ENCODE measurements around the gene HERC2. TPM values are rescaled to one million over a fixed set of nuclear protein-coding genes. Genes with fewer than 3 reads are reported as not detected.

HERC2 gene
- total RNA-seq, 1 experiment from 2014 or later: 69.2 TPM

DNA sequence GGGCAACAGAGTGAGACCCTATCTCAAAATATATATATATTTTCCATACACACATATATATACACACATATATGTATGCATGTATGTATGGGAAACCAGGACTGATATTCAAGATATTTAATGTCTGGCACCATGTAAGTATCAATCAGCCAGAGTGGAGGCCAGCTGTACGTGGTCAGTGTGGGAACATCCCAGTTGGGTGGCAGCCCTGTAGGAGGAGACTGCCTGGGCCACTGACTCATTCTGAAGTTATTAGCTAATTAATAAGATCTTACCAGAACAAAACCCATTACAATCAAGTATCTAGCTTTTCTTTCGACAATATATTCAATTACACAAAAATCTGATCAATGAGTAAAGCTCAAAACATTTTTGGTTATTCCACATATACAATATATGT, 137.8 kb downstream of the HERC2 start:
- no peak for DNase-seq
- Mint-ChIP-seq H3K9me3 (no peaks in the 10 kb centered on the region), H3K36me3 (ENCODE audit: insufficient read depth in 1 of 3, low read depth in 3 of 3) (peaks cover 41 to 57% (median 47%) of the 10 kb centered on the region in 3 experiments; a peak in 6 of 7 replicates), H3K27ac (no peak overlapping the region), H3K4me3 (no peak overlapping the region), H3K27me3 (ENCODE audit: low read depth) (no peaks in the 10 kb centered on the region), H3K4me1 (peaks cover 4 to 6% of the 10 kb centered on the region in 2 experiments)
- Histone ChIP-seq H3K4me1 (ENCODE audit: insufficient read depth, low read length) (no peaks in the 10 kb centered on the region; the same call in 1 of the 2 replicates), H3K18ac (ENCODE audit: insufficient read length, low read depth, low read length) (no peak overlapping the region), H3K4ac (ENCODE audit: low read depth, low read length) (no peak overlapping the region), H2BK20ac (ENCODE audit: low read depth, low read length, poor library complexity, severe bottlenecking) (no peak overlapping the region), H2AK5ac (ENCODE audit: insufficient read length, low read length) (no peak overlapping the region), H3K27me3 (ENCODE audit: insufficient read depth, low read length) (no peaks in the 10 kb centered on the region), H3K9me3 (ENCODE audit: control insufficient read depth, low read depth, low read length) (no peaks in the 10 kb centered on the region), H4K20me1 (ENCODE audit: control insufficient read depth, insufficient read depth, insufficient read length) (no peaks in the 10 kb centered on the region), H3K14ac (ENCODE audit: insufficient read depth, low read length) (no peak overlapping the region), H3T11ph (ENCODE audit: low read length) (no peak overlapping the region), H2BK120ac (ENCODE audit: low read depth, low read length, poor library complexity, severe bottlenecking) (no peak overlapping the region), H4K91ac (ENCODE audit: insufficient read length, low read depth, low read length) (no peak overlapping the region), H4K8ac (replicated peaks; ENCODE audit: insufficient read length, low read depth, low read length) (no peak overlapping the region), H2BK15ac (ENCODE audit: low read depth, low read length) (no peak overlapping the region), H3K9ac (ENCODE audit: extremely low read depth, insufficient read length, low read length) (no peak overlapping the region), H3K23me2 (ENCODE audit: insufficient read length, low read depth, low read length, poor library complexity, severe bottlenecking) (no peaks in the 10 kb centered on the region), H3K56ac (ENCODE audit: insufficient read length, low read depth, low read length) (no peak overlapping the region), H2BK12ac (ENCODE audit: insufficient read length, low read depth, low read length) (no peak overlapping the region), H3K23ac (ENCODE audit: insufficient read length, low read depth, low read length) (no peak overlapping the region), H3K27ac (ENCODE audit: insufficient read length, low read depth, low read length) (no peak overlapping the region), H2AFZ (ENCODE audit: low read length) (no peak overlapping the region), H3K79me1 (ENCODE audit: insufficient read depth, low read depth, low read length, poor library complexity, severe bottlenecking) (no peaks in the 10 kb centered on the region), H3K4me2 (ENCODE audit: insufficient read depth, insufficient read length, low read length) (no peak overlapping the region), H2BK5ac (ENCODE audit: insufficient read length, low read length) (no peak overlapping the region), H3K79me2 (ENCODE audit: insufficient read depth, low read length) (no peaks in the 10 kb centered on the region), H4K5ac (ENCODE audit: insufficient read length, low read depth, low read length) (no peak overlapping the region)
- TF ChIP-seq, protein P1, sequence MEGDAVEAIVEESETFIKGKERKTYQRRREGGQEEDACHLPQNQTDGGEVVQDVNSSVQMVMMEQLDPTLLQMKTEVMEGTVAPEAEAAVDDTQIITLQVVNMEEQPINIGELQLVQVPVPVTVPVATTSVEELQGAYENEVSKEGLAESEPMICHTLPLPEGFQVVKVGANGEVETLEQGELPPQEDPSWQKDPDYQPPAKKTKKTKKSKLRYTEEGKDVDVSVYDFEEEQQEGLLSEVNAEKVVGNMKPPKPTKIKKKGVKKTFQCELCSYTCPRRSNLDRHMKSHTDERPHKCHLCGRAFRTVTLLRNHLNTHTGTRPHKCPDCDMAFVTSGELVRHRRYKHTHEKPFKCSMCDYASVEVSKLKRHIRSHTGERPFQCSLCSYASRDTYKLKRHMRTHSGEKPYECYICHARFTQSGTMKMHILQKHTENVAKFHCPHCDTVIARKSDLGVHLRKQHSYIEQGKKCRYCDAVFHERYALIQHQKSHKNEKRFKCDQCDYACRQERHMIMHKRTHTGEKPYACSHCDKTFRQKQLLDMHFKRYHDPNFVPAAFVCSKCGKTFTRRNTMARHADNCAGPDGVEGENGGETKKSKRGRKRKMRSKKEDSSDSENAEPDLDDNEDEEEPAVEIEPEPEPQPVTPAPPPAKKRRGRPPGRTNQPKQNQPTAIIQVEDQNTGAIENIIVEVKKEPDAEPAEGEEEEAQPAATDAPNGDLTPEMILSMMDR (conservative IDR thresholded peaks at IDR 0.05): no peak
- no CpG with 5 or more reads among the region's 2 CpGs for WGBS (ENCODE audit: extremely low coverage, insufficient read length, low lambda C conversion rate)

Measured in H9 (cell line).